ENCODE data around the gene ZNF512B.

DNA sequence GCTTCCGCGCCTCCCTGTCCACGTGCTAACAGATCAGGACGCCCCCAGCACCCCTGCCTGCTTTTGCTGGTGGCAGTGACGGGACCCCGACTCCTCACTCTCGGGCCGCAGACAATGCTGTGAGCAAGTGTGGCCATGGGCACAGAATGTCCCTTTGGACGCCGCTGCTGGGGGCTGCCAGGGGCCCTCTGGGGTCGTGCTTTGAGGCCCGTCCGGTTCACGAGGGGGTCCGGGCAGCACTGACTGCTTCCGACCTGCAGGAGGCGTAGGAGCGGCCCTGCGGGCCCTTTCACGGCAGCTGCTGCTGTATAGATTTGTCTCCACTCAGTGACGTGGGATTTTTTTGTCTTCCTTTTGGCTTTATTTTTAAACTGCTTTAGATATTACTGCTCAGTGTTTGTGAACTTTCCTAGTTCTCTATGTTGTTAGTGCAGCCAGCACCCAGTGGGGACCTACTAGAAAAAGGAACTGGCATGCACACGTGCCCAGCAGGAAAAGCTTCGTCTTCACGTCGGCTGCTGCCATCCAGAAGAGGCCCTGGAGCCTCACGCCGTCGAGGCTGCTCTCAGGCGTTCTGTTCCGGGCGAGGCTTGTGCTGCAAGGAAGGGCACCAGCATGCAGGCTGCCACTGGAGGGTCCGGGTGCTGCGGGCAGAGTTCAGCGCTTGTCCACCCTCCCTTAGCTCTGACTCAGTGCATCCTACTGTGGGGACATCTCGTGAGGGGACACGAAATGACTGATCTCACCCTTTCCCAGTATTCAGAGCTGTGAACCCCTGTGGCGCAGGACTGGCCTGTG, 35.3 kb downstream of the ZNF512B start:
- TF ChIP-seq GATA3 (IDR thresholded peaks at IDR 0.05; ENCODE audit: low read depth, low read length) (no peak), GATA2 (IDR thresholded peaks at IDR 0.05; ENCODE audit: low read depth, low read length) (no peak)

Data from SH-SY5Y (cell line).